Tibial nerve (tissue), 3 donors: Measurements from ENCODE around the gene ATXN1L.

Experiments
- POLR2A ChIP-seq, 2 donors: fragments of 450-650 bp; IDR thresholded peaks; one replicate each; pipeline ENCODE4 v1.6.1; 2017; ENCODE audit warnings: antibody characterized with exemption in 2 of 2, mild to moderate bottlenecking in 2 of 2, moderate library complexity in 2 of 2
- TF ChIP-seq, protein P1 (sequence below), 5 experiments: fragments of 200-600 bp in 3 of 5; fragments of 450-650 bp in 2 of 5; sonication (generic) in 3 of 5; IDR thresholded peaks; one replicate each; pipeline ENCODE4 v1.5.1; 2016 to 2019; ENCODE audit warnings: antibody characterized with exemption in 5 of 5, mild to moderate bottlenecking in 3 of 5, moderate library complexity in 2 of 5

DNA sequence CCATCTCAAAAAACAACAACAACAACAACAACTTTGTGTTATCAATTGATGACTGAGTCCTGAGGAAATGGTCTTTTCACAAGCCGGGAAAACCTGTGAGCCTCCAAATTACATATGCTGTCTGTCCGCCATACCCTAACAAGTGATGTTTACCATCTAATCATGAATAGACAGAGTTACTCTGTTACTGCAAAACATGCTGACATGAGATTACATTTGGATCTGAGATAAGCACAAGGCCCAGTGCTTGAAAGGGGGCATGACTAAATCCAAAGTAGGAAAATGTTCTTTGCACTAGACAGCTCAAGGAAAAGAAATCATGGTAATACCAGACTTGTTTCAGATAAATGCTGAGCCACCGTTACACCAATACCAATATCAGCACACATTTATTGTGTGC lies 8.6 kb upstream of the ATXN1L start:
- TF ChIP-seq, protein P1, sequence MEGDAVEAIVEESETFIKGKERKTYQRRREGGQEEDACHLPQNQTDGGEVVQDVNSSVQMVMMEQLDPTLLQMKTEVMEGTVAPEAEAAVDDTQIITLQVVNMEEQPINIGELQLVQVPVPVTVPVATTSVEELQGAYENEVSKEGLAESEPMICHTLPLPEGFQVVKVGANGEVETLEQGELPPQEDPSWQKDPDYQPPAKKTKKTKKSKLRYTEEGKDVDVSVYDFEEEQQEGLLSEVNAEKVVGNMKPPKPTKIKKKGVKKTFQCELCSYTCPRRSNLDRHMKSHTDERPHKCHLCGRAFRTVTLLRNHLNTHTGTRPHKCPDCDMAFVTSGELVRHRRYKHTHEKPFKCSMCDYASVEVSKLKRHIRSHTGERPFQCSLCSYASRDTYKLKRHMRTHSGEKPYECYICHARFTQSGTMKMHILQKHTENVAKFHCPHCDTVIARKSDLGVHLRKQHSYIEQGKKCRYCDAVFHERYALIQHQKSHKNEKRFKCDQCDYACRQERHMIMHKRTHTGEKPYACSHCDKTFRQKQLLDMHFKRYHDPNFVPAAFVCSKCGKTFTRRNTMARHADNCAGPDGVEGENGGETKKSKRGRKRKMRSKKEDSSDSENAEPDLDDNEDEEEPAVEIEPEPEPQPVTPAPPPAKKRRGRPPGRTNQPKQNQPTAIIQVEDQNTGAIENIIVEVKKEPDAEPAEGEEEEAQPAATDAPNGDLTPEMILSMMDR (IDR thresholded peaks at IDR 0.05), result no peak
- no peak for TF ChIP-seq POLR2A (IDR thresholded peaks at IDR 0.05)
